GM18861 (cell line): ENCODE measurements around the gene SLC15A4.

Experiments used
- ATAC-seq: cut with Tn5 transposase; IDR thresholded peaks from one replicate; pipeline ENCODE4 v1.9.1; 2021; ENCODE audit not compliant: unreplicated experiment

SLC15A4 gene

GRCh38 chr12:128795530-128796361, 28.0 kb downstream of the SLC15A4 start:
- no peak for ATAC-seq

DNA sequence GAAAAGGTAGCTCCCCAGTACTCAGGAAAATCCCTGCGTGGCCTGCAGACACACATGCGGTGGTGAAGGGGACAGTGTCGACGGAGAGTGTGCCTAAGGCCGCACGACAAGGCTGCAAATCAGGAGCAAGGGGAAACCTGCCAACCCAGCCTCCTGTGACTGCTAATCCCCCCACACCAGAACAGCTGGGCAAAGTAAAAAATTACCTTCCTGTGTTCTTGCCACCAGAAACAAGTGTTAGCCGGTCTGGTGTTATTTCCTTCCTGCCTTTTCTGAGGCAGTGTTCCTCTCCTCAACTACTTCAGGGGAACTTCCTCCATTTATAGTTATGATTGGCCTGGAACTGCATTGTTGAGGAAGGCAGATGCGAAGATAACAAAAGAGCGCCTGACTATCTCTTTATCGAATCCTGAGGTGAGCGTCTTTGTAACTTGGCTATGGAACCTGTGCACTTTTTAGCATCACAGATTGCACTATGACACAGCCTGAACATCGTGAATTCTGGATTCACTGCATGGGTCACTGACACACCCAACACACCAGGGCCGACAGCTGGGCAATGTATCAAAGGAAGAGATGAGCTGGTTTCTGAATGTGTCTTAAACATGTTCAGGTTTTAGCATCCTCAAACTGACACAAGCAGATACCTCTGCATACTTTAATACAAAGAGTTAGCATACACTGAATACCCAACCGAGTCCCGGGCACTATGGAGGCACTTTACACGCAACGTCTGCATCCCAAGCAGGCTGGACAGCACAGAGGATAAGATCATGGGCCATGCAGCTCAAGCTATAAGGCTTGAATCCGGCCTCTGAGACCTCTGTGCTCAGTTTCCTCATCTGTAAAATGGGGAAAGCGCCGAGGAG, 28.9 kb downstream of the SLC15A4 start:
- ATAC-seq = peak; percentile 21

DNA sequence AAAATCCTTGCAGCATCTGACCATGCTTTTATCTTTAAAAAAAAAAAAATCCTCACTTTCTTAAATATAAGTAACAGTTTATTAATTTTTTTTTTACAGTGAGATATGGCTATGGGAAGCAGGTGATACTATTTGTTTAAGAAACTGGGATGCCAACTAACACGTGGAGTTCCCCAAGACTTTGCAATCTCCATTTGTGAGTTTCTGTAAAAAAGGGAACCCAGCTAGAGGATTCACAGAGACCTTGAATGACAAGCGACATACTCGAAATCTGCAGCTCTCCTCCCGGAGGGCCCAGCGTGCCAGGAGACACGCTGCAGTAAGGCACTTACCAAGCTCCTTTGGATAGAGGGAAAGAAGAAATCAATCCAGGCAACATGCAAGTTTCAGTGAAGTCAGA, 30.1 kb downstream of the SLC15A4 start:
- ATAC-seq = no peak

DNA sequence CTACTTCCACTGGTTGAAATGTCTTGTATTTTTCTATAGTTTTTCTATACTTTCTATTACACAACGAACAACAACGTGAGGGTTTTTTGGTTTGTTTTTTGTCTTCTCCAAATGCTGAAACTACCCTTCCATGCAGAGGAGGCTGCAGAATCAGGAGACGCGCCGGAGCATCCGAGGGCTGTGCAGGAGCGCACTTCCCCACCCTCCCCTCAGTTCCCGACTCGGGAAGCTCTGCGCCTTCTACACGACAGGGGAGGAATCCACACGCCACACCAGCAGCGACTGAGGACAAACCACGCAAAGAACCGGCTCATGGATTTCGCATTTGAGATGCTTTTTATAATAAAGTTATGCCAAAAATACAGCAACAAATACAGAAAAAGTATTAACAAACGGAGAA, 30.9 kb downstream of the SLC15A4 start:
- ATAC-seq = no peak

- ATAC-seq = no peak
Measured at GRCh38 chr12:128792398-128792797, 31.4 kb downstream of the SLC15A4 start.

DNA sequence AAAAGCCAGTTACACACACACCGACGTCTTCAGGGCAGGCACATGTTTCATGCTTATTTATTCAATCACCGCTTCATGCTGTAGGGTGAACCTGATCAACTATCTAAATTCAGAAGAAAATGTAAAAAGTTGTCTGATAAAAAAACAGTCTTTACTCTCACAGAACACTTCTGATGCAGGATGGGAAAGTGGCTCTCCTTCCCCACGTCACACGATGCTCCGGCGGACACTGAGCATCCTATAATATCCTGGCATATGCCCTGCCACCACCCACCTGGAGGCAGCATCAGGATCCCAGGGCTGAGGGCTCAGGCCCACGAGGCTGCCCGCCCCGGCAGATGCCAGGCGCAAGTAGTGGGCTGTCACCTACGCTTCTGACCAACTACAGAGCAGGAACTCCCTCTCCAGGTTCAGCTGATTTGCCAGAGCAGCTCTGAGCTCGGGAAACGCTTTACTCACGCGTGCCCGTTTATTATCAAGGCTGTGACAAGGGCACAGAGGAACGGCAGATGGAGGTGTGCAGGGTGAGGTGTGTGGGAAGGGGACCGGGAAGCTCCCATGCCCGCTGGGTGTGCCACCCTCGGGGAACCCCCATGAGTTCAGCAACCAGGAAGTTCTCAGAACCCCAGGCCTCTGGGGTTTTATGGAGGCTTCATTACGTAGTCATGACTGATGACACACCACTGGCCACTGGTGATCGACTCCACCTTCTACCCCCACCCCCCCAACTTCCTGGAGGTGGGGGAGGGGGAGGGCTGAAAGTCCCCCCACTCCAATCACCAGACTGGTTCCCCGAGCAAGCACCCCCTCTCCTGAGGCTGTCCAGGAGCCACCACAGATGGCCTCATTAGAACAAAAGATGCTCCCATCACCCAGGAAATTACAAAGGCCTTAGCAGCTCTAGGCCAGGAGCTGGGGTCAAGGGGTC, 32.1 kb downstream of the SLC15A4 start:
- peak; percentile 30 for ATAC-seq

DNA sequence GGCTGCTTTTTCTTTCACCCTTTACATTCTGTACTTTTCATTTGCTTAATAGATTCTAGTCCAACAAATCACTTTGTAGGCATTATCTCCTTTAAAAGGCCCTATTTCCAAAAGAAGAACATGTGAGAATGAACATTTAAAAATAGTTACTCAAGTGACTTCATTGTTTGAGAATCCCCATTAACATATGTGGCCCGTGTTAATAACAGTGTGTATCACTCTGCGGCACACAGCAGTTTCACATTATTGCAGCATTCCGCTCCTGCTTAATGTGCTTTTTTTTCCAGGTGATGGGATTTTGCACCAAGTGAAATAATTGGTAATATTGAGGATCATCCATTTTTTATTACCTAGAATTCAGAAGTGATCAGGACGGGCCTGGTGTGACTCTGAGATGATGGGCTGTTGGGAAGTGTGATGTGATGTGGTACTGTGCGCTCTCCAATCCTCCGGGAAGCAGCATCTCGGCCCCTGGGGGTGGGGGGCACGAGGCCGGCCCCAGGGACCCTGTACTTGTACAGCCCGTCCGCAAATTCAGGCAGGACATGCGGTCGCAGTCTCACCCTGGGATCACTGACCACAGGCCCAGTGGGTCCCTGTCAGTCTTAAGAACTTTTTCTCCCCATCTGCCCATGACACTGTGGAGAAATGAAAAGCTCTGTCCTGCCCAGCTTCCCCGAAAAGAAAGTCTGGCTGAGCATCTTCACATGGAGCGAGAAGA, 32.9 kb downstream of the SLC15A4 start:
- no peak for ATAC-seq

GRCh38 chr12:128790221-128790620, 33.5 kb downstream of the SLC15A4 start:
- ATAC-seq = no peak

DNA sequence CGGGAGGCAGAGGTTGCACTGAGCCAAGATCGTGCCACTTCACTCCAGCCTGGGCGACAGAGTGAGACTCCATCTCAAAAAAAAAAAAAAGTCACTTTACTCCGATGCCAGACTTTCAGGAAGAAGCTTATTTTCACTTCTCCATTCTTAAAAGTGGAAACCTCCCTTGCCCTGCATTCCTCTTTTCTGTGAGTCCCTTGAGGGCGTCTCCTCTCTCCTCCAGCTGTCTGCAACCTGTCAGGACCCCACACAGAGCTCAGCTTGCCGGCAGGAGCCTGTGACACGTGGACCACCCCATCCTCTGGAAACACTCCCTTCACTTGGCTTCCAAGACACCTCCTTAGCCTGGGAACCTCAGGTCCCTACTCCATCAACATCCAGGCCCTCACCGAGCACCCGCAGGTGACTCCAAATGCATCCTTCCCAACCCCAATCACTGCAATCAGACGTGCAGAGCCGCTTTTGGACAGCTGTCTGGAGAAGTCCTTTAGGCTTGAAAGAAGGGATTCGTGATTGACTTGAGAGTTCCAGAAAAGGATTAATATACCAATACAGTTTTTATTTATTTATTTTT, 34.3 kb downstream of the SLC15A4 start:
- no peak for ATAC-seq

- no peak for ATAC-seq
Measured at GRCh38 chr12:128787827-128788226, 35.9 kb downstream of the SLC15A4 start.

DNA sequence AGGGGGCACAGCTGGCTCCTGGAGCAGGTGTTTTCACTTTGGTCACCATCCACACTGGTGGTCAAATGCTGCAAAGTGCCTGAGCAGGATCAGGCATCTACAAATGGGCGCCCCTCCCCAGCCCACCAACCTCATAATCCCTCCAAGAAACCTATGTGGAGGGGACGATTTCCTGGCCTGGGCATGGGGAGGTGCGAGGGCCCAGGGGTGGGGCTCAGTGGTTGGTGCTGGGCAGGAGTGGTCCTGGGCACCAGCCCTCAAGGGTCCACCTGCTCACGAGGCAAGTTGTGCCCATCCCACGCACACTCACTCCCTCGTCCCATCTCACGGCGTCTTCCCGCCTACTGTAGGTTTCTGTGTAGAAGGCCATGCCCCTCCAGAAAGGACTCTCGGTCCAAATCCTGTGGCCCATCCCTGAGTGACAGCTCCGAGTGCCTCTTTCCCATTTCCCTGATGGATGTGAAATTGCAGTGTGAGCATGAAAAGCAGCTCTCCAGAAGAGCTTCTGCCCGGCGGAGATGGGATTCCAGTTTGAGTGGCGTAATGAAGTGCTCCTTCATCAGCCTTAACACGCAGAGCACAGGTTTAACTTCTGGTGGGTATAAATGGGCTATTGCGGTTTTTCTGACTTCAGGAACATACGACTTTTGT, 36.9 kb downstream of the SLC15A4 start:
- ATAC-seq = no peak

- ATAC-seq = no peak
Measured at GRCh38 chr12:128784030-128784760, 39.6 kb downstream of the SLC15A4 start.

- peak; percentile 40 for ATAC-seq
Measured at GRCh38 chr12:128783129-128783574, 40.6 kb downstream of the SLC15A4 start.

DNA sequence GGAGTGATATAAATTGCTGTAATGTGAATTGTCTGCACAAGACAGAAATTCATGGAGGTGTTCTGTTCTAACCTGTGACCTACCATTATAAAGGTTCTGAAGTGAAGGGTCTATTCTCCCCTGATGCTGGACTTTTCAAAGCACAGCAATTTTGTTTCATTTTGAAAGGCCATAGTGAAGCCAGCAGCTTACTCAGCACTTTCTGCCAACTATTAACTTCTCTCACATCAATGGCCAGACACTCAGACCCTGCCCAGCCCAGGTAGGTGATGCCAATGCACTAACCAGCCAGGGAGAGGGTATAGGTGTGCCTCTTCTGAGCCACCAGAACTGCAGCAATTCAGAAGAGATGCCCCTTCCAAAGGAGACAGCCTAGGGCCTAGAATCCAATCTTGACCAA, 43.9 kb downstream of the SLC15A4 start:
- ATAC-seq = no peak

DNA sequence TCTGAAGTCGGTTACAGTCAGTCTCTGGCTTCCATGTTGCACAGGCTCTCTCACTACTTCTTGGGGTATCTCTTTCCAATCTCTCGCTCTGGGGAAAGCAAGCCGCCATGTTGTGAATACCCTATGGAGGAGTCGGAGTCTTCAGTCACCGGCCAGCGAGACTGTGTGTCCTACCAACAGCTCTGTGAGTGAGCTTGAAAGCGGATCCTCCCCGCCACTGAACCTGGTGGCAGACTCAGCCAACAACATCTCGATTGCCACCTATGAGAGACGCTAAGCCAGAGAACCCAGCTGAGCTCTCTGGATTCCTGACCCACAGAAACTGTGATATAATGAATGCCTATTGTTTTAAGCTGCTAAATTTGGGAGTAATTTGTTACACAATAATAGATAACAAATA, 51.5 kb downstream of the SLC15A4 start:
- no peak for ATAC-seq

GRCh38 chr12:128771681-128772080, 52.1 kb downstream of the SLC15A4 start:
- no peak for ATAC-seq

DNA sequence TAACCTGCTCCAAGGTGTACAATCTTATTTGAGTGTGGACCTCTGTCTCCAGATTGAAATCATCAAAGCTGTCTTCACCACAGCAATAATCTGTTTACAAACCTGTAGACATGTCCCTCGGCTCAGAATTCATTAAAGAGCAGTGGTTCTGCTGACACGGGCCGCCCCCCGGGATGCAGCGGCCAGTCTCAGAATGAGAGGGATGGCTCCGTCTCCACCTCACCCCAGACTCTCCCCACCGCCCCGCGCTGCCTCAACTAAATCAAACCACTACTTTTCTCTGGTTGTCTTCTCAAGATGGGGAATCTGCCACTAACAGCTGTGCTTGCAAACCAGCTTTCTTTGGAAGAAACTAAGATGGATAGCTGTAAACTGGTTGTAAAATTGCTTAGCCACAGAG, 56.2 kb downstream of the SLC15A4 start:
- ATAC-seq = no peak

GRCh38 chr12:128766738-128767501, 56.8 kb downstream of the SLC15A4 start:
- no peak for ATAC-seq
